Ishikawa (cell line): ENCODE results near the gene SLCO3A1.

ENCODE experiments used
- CEBPB ChIP-seq: IDR thresholded peaks from 2 replicates; pipeline ENCODE4 v1.6.1; 2012
- CREB1 ChIP-seq: IDR thresholded peaks from 2 replicates; pipeline ENCODE4 v1.6.1; 2012; ENCODE audit warnings: low read depth
- EGR1 ChIP-seq: IDR thresholded peaks from 2 replicates; pipeline ENCODE4 v1.6.1; 2012
- EP300 ChIP-seq: IDR thresholded peaks from 2 replicates; pipeline ENCODE4 v1.6.1; 2012; ENCODE audit warnings: borderline replicate concordance
- FOXM1 ChIP-seq: IDR thresholded peaks from 2 replicates; pipeline ENCODE4 v1.6.1; 2012; ENCODE audit warnings: low read depth, borderline replicate concordance
- MAX ChIP-seq: IDR thresholded peaks from 2 replicates; pipeline ENCODE4 v1.6.1; 2012
- NFIC ChIP-seq: IDR thresholded peaks from 2 replicates; pipeline ENCODE4 v1.6.1; 2012
- RAD21 ChIP-seq: IDR thresholded peaks from 2 replicates; pipeline ENCODE4 v1.6.1; 2012; ENCODE audit warnings: low read depth
- REST ChIP-seq: IDR thresholded peaks from 2 replicates; pipeline ENCODE4 v1.6.1; 2012; ENCODE audit warnings: low read depth, mild to moderate bottlenecking
- TAF1 ChIP-seq: IDR thresholded peaks from 2 replicates; pipeline ENCODE4 v1.6.1; 2012; ENCODE audit warnings: low read depth, mild to moderate bottlenecking
- TCF12 ChIP-seq: IDR thresholded peaks from 2 replicates; pipeline ENCODE4 v1.6.1; 2012; ENCODE audit warnings: low read depth
- TEAD4 ChIP-seq: IDR thresholded peaks from 2 replicates; pipeline ENCODE4 v1.6.1; 2012
- YY1 ChIP-seq: IDR thresholded peaks from 2 replicates; pipeline ENCODE4 v1.6.1; 2012; ENCODE audit warnings: low read depth
- ZBTB7A ChIP-seq: IDR thresholded peaks from 2 replicates; pipeline ENCODE4 v1.6.1; 2012; ENCODE audit warnings: low read depth
- TF ChIP-seq, protein P1 (sequence below): IDR thresholded peaks from 2 replicates; pipeline ENCODE4 v1.6.1; 2012

SLCO3A1 gene

DNA sequence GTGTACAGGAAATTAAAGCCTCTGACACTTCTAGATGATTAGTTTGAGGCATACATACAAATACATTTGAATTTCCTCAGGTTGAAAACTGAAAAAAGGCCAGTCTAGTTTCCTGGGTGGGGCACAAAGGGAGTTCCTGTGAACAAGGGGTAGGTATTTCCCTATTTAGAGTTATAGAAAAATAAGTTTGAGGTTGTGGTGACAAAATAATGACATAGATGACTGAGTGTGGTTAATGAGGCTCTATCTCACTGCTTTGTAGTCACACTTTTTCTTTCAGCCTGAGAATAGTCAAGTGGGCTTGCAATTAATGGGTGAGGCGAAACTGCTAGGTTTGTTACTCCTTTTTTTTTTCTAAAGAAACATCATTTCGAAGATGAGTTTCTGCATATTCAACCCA is 4.3 kb downstream of the SLCO3A1 start:
- TF ChIP-seq NFIC = no peak

GRCh38 chr15:91860498-91860897 is 7.0 kb downstream of the SLCO3A1 start:
- TF ChIP-seq FOXM1 (no peak), EGR1 (no peak), ZBTB7A (no peak), TAF1 (no peak), NFIC (no peak), TEAD4 (no peak), CEBPB (no peak), REST (no peak)

- no peak for TF ChIP-seq CEBPB
- no peak for TF ChIP-seq RAD21
- TF ChIP-seq TEAD4 = no peak
- TF ChIP-seq, protein P1, sequence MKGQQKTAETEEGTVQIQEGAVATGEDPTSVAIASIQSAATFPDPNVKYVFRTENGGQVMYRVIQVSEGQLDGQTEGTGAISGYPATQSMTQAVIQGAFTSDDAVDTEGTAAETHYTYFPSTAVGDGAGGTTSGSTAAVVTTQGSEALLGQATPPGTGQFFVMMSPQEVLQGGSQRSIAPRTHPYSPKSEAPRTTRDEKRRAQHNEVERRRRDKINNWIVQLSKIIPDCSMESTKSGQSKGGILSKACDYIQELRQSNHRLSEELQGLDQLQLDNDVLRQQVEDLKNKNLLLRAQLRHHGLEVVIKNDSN = no peak
- no peak for TF ChIP-seq FOXM1
- TF ChIP-seq NFIC = no peak
- TF ChIP-seq CREB1 = no peak
- TF ChIP-seq REST = no peak
- TF ChIP-seq EGR1 = no peak
- no peak for TF ChIP-seq EP300
- TF ChIP-seq ZBTB7A = no peak
- no peak for TF ChIP-seq TCF12
- no peak for TF ChIP-seq TAF1
- TF ChIP-seq MAX = no peak
- TF ChIP-seq YY1 = no peak
These were observed 7.7 kb downstream of the SLCO3A1 start for GRCh38 chr15:91861223-91861622.

DNA sequence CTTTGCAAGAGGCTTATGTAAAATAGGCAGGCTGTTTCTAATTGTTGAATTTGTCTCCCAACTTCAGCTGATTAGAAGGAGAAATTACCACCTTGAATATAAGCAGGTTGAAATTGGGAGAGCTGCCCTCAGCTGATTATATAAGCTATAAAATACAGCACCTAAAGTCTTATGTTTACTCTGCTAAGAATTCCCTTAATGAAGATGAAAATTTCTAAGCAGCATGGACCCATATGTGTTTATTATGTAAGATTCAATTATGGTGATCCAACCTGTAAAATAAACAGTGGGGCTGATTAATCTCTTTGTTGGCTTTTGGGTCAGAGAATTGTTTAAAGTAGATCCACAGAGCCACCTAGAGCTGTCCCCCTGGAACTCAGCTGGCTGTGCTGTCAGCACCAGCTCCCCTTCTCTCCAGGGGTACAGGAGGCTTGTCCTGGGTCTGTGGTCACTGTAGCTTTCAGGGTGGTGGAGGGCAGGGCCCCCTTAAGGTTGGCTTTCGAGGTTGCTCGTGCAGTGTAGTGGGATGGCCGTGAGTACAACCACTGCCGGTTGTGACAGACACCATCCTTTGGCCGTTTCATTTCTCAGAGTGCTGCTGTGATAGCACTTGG is 9.5 kb downstream of the SLCO3A1 start:
- TF ChIP-seq FOXM1 (no peak), EP300 (no peak), NFIC (no peak), CREB1 (no peak), TEAD4 (no peak), MAX (no peak), REST (no peak), CEBPB (no peak), TAF1 (no peak), TCF12 (no peak), RAD21 (no peak), ZBTB7A (no peak), EGR1 (no peak), YY1 (no peak)
- TF ChIP-seq, protein P1 = no peak
